Cortex of kidney (tissue), 1 donor: Measurements from ENCODE around the gene HDHD5.

Experiments
- DNase-seq: peaks from one replicate; lab custom pipeline; 2025; lab: John Stamatoyannopoulos, UW

Gene HDHD5

GRCh38 chr22:17120281-17120680, 38.8 kb downstream of the HDHD5 start:
- DNase-seq: no peak

GRCh38 chr22:17119481-17120202, 39.4 kb downstream of the HDHD5 start:
- no peak for DNase-seq

- DNase-seq: no peak
Measured at GRCh38 chr22:17118342-17118741, 40.7 kb downstream of the HDHD5 start.

- DNase-seq: no peak
Measured at GRCh38 chr22:17117890-17118289, 41.2 kb downstream of the HDHD5 start.

DNA sequence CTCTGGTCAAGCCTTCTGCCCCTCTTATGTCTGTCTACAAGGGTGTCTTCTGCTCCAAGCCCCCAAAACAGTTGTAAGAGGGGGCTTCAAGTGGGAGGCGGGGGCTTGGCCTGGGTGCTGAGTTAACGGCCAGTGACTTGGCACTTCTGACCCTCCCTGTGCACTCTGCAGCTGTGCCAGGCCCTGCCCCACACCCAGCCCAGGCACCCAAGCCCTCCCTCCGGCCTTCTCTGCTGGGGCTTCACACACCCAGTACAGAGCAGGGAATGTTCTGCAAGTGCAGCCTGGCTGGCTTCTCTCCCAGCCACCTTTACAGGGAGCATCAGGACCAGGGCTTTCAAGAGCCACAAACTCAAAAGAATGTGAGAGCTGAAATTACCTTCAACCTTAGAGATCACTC, 41.7 kb downstream of the HDHD5 start:
- DNase-seq: no peak

- DNase-seq: no peak
Measured at GRCh38 chr22:17116572-17117330, 42.3 kb downstream of the HDHD5 start.

GRCh38 chr22:17115945-17116565, 43.0 kb downstream of the HDHD5 start:
- DNase-seq: no peak

- DNase-seq: no peak
Measured at GRCh38 chr22:17115236-17115635, 43.8 kb downstream of the HDHD5 start.

GRCh38 chr22:17114898-17115235, 44.2 kb downstream of the HDHD5 start:
- DNase-seq: no peak

DNA sequence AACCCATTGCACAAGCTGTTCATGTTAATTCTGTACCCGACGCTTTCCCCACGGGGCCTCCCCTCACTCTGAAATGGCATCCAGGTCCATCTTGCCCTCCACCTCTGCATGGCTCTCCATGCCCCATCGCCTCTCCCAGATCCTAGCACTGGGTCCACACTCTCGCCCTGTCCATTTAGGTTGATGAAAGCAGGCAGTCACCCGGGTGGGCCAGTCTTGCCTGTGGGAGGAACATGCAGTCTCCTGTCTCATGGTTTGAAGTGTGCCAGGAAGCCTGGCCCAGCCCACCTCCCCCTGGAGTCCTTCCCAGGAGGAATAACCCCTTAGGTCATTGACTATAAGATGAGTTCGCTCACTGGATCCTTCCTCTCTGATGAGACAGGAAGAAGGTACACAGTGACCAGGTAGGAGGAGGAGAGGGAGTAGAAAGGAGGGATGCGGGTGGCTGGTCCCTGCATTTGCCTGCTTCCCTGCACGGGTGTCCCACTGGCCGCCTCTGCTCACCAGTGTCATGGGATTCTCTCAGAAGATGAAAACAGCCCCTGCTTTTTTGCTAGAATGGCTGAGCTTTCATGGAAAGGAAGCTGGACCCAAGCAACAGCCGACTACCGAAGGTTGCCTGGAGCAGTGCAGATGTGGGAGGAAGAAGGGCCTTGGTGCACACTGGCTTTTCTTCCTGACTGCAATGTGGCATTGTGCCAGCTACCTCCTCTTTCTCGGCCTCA, 44.7 kb downstream of the HDHD5 start:
- DNase-seq: no peak

- no peak for DNase-seq
Measured at GRCh38 chr22:17113600-17113999, 45.5 kb downstream of the HDHD5 start.

- no peak for DNase-seq
Measured at GRCh38 chr22:17112491-17113042, 46.5 kb downstream of the HDHD5 start.

GRCh38 chr22:17110791-17111550, 48.1 kb downstream of the HDHD5 start:
- DNase-seq: no peak

- no peak for DNase-seq
Measured at GRCh38 chr22:17109976-17110375, 49.1 kb downstream of the HDHD5 start.

- no peak for DNase-seq
Measured at GRCh38 chr22:17109113-17109865, 49.8 kb downstream of the HDHD5 start.

DNA sequence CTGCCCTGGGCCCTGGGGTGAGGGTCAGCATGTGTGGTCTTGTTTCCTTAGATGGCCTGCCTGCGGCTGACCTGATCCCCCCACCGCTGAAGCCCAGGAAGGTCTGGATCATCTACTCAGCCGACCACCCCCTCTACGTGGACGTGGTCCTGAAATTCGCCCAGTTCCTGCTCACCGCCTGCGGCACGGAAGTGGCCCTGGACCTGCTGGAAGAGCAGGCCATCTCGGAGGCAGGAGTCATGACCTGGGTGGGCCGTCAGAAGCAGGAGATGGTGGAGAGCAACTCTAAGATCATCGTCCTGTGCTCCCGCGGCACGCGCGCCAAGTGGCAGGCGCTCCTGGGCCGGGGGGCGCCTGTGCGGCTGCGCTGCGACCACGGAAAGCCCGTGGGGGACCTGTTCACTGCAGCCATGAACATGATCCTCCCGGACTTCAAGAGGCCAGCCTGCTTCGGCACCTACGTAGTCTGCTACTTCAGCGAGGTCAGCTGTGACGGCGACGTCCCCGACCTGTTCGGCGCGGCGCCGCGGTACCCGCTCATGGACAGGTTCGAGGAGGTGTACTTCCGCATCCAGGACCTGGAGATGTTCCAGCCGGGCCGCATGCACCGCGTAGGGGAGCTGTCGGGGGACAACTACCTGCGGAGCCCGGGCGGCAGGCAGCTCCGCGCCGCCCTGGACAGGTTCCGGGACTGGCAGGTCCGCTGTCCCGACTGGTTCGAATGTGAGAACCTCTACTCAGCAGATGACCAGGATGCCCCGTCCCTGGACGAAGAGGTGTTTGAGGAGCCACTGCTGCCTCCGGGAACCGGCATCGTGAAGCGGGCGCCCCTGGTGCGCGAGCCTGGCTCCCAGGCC, 50.6 kb downstream of the HDHD5 start:
- DNase-seq: no peak

- no peak for DNase-seq
Measured at GRCh38 chr22:17107547-17107810, 51.6 kb downstream of the HDHD5 start.

GRCh38 chr22:17106785-17107546, 52.1 kb downstream of the HDHD5 start:
- no peak for DNase-seq

DNA sequence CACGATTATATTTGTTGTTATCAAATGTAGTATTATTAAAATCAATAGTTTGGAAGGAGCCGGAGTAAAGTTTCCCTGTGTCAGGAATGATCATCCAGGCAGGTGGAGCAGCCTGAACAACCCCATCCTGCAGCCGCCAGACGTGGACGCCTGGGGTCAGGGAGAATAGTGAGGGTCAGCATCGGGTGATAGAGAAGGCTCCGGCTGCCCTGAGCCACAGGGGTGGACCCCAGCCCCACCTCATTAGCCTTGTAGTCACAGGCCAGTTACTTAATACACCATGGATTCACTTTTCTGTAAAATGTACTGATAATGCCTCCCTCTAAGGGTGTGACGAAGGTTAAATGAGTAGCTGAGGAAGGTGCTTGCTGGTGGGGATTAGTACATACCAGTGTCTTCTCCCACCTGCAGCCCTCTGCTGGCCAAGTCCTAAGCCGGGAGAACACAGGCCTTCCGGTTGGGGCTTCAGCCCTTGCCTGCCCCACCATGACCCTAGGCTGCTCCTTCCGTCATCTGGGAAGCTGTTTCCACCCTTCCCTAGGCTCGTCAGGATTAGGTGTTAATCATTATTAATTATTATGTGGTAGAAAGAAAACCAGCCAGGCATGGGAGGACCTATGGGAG, 52.8 kb downstream of the HDHD5 start:
- DNase-seq: no peak
